NCI-H2171 treated with DMSO at 0.1 percent for 48 hours (cell line): Measurements from ENCODE around the gene TBC1D2B.
"Not testable (repeated sequence)": the region's sequence is repeated elsewhere in the genome, so short reads cannot be mapped to it uniquely, and the experiment has no call there.

ENCODE experiments used
- DNase-seq: peaks from one replicate; lab custom pipeline; 2025; lab: John Stamatoyannopoulos, UW

TBC1D2B gene

DNA sequence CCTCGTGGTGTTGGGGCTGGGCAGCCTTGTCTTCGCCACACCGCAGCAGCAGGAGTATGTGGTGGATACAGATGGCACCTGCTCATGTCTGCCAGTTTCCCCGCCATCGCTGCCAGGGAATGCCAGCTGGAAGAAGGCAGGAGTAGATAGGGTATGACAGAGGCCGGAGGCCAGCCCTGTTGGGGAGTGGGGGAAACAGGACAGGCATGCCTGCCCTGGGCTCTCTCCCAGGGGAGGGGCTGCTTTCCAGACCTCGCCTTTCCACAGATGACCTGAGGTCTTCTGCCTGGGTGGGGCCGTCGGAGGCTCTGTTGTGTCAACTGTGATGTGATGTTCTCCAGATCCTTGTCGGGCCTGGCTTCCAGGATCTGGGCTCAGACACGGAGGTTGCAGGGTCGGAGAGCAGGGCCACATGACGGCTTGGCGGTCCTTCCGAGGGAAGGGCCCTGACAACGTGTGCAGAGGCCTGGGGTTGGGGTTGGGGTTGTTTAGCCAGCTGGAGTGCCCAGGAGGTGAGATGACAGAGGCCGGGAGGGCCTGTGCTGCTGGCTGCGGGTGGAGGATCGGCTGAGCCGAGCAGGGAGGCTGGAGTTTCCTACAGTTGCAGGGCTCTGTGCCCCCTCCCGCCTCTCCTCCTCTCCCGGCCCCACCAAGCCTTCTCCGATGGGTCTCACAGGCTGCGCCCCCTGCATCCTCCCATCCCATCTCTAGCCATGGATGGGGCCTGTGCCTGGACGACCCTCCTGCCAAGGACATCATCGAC, 102.0 kb downstream of the TBC1D2B start:
- DNase-seq, result no peak

DNA sequence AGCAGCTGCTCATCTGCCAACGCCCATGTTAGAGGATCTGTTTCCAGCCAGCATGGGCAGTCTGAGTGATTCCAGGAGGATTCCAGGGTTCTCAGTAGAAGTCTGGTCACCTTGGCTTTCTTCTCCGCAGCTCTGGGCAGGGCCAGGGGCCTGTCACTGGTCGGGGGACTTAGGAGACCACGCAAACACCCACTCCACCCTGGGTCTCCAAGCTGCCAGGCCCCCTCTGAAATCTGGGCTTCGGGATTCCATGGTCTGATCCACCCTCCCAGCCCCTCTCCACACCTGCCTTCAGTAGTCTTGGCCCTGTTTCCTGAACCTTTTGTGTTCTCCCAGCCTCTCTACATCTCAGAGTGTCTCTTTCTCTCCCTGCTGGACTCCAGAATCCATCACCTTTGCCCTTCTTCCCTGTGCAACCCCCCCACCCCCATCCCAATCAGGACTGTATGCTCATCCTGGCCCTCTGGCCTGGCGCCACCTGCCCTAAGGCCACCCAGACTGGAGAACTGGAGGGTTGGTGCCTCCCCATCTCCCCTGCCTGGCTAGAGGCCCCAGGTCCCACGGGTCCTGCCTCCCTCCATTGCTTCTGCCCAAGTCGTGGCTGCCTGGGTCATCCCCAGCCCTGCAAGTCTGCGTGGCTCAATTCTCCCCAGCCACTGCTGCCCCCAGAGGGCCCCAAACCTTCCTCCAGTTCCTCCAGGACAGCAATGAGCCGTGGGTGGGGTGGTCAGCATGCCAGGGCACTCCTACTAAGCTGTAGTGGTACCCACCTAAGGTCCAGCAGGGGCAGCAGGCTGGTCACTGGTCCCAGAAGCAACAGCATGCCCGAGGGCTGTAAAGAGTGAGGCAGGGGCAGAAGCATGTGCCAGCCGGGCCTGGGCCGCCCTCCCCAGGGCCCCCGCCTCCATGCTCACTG, 102.8 kb downstream of the TBC1D2B start:
- DNase-seq, result no peak

DNA sequence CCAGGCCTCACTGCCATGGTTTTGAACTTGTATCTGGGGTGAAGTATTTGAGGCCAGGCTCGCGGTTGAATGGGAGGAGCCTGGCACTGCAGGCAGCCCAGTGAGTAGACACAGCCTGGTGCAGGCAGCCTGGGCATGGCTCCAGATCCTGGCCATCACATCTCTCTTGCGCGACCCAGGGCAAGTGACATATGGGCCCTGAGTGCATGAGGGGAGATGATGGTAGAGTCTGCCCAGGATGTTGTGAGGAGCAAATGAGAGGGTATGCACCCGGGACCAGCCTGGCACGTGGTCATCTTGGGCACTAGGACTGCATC, 103.5 kb downstream of the TBC1D2B start:
- no peak for DNase-seq

DNA sequence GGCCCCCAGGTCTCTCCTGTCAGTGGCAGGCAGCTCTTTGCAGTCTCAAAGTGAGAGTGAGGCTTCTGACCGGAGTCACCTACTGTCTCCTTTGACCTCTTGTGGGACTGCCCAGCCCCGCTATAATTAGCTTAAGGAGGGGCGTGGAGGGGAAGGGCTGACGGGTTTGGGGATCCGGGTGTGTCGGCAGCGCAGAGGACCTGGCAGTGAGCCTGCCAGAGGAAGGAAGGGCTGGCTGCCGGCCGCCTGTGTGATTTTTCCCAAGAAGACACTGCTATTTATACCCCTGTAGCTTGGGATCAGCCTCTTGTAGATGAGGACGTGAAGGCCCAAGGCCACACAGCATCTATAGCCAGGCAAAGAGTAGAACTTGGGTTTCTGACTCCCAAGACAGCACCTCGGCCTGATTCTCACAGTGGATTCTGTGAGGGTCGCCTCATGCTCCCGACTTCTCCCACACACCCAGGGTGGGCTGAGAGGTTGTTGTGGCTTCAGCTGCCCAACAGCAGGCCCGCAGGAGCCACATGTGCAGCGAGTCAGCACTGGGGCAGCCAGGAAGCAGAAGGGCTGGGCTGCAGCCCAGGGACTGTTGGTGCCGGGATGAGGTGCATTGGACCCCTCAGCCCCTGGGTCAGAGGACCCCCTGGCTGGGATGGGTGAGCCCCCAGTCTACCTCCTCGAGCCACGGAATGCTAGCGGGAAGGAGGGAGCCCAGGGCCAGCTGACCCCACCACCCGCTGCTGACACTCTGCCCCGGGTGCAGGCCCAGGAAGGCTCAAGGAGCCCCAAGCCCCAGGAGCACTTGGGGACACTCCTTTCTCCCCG, 104.0 kb downstream of the TBC1D2B start:
- DNase-seq, result not testable (repeated sequence)

DNA sequence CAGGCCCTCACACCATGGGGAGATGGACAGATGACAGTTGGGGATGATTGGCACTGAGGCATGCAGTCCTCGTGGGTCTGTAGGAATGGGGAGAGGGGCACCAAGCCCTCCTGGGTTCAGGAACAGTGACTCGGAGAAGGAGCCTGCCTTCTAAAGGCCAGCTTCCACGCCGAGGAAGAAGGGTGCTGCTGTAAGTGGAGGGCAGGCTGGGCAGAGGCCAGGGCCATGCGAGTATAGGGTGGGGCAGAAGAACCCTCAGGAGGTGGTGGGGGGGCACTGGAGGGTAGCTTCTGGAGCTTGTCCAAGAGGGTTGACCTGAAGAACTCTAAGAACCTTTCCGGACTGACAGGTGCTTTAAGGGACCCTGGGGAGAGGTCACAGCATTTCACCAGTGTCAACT, 104.8 kb downstream of the TBC1D2B start:
- DNase-seq, result not testable (repeated sequence)

DNA sequence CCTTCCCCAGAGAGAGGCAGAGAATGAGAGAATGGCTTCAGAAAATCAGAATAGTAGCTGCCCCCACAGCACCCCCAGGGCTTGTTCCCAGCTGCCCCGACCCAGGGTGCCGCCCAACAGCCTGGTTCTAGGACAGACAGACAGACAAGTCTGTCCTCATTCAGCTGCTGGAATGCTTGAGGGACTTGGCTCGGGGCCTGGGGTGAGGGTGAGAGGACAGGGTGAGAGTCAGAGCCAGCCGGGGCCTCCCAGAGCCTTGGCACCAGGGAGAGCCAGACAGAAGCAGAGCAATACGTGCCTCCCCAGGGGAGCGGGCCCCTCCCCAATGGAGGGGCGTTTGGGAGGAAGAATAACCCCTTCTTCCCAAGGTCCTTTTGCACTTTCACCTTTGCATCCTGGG, 105.6 kb downstream of the TBC1D2B start:
- DNase-seq, result not testable (repeated sequence)

DNA sequence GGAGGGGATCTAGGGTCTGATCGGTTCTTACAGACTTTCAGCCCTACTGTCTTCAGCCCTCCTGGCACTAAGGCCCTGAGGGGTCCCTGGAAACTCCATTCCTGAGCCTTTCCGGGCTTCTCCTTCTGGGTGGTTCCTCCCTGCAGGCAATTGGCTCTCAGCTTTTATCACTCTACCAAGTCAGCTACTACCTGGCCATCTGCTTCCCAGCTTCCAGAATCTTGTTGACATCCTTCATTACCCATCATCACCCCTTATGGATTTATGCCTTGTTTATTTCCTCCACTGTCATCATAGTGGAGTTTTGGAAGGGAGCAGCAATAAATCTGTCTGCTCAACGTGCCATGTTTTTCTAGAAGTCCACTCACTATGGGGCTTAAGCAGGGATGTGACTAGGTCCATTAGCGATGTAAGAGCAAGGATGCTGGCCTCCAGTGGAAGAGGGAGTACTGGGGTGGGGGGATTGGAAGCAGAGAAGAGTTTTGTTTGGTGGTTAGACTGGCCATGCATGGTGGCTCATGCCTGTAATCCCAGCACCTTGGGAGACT, 106.6 kb downstream of the TBC1D2B start:
- DNase-seq, result not testable (repeated sequence)

DNA sequence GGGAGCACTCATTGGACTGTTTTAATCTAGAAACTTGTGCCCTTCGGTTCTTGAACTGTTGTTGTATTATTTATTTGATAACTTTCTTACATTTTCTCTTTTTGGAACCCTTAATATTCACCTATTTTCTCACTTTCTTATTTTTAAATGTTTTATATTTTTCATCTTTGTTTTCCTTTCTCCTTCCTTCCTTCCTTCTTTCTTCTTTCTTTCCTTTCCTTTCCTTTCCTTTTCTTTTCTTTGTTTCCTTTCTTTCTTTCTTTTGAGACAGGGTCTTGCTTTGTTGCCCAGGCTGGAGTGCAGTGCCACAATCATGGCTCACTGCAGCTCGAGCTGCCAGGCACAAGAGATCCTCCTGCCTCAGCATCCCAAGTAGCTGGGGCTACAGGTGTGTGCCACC, 108.5 kb downstream of the TBC1D2B start:
- no peak for DNase-seq

DNA sequence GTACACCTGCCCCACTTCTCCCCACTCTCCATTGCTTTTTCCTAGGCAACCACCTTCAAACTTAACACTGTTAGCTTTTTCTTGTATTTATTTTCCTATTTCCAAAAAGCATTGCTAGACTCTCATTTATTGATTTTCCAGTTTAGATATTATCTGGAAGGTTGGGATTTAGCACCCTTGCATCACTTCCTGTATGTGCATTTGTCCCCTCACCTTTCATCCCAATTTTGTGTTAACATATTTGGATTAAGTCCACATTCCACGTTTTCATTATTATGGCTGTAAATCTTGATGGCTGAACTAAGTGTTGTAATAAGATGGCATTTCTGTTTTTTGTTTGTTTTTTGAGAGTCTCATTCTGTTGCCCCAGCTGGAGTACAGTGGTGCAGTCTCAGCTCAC, 109.7 kb downstream of the TBC1D2B start:
- no peak for DNase-seq

DNA sequence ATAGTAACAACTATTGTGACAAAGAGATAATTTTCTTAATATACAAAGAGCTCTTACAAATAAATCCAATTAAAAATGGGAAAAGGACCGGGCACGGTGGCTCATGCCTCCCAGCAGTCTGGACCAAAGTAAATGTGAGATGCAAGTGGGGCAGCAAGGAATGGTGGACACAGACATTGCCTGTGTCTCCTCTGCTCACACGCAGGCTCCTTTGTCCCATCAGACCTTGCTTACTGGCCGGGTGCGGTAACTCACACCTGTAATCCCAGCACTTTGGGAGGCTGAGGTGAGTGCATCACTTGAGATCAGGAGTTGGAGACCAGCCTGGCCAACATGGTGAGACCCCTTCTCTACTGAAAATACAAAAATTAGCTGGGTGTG, 110.3 kb downstream of the TBC1D2B start:
- not testable (repeated sequence) for DNase-seq

DNA sequence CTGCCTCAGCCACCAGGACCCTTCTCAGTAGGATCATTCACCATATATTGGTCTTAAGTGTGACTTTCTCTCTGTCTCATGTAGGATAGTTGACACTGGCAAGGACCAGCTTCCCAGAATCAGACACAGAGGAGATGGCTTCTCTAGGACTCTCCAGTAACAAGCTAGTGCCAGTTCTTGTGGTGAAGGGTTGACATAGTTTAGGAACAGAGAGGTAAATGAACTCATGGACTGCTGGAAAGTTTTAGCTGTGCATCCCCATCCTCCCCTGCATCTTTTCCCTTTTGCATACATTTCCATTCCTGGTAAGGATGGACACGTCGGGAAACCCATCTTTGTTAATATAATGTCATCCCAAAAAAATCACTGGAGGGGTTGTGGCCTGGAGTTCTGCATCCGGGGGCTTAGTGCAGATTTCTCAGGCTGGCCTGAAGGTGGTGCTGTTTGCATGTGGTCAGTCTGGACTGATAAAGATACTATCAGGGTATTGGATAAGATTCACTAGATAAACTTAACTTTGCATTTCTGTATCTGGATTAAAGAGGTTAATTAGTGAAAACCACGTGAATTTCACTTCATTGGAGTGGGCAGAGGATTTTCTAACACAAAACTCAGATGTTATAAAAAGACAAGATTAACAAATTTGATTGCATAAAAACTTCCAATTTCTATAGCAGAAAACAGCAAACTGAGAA, 110.8 kb downstream of the TBC1D2B start:
- peak; percentile 44 for DNase-seq

DNA sequence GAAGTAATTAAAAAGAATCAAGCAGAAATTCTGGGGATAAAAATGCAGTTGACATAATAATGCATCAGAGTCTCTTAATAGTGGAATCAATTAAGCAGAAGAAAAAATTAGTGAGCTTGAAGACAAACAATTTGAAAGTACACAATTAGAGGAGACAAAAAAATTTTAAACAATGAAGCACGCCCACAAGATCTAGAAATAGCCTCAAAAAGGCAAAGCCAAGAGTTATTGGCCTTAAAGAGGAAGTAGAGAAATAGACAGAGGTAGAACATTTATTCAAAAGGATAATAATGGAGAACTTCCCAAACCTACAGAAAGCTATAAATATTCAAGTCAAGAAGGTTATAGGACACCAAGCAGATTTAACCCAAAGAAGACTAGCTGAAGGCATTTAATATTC, 113.3 kb downstream of the TBC1D2B start:
- DNase-seq, result no peak

DNA sequence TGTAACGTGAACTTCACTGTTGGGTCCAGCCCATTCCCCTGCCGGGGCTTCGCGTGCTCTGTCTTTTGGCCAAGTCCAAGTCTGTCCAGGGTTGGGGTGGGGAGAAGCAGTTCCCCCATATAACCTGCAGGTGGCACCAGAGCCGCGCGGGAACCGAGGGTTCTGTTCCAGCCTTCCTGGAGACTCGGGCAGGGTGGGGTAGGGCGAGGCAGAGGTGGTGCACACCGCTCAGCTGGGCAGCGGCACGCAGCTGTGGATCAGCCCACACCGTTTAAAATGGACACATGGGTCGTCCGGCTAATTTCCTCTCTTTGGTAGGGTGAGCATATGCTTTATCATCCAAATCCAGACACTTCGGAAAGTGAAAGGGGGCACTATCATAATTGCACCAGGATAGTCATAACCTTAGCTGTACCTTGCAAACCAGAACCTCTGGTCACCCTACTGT, 118.1 kb downstream of the TBC1D2B start:
- peak; percentile 52 for DNase-seq

DNA sequence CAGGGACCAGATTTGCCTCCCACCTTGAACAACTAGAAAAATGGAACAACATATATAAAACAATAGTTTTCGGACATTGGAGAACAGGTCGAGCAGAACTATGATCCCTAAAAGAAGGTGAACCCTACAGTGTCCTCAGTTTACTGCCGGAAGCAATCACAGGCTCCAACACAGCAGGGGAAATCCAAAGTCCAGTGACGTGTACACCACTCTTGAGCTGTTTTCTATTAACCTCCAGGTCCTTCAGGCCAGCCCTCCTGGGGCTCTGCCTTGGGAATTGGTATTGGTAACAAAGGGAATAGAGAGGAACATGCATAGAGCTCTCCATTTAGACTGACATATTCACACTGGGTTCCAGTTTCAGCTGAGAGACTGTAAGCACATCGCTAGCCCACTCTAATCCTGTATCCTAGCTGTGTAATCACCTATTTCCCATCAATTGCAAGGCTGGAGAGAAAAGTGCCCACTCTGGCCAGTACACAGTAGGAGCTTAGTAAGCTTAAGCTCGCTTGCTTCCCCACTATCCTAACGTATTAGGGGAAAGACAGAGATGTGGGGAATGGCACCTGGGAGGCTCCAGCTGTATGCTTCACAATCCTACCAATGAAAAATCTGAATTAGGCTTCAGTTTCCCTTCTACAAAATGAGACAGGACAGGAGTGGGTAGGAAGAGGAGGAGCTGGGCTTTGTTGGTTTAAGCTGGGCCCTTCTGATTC, 118.6 kb downstream of the TBC1D2B start:
- DNase-seq, result not testable (repeated sequence)

DNA sequence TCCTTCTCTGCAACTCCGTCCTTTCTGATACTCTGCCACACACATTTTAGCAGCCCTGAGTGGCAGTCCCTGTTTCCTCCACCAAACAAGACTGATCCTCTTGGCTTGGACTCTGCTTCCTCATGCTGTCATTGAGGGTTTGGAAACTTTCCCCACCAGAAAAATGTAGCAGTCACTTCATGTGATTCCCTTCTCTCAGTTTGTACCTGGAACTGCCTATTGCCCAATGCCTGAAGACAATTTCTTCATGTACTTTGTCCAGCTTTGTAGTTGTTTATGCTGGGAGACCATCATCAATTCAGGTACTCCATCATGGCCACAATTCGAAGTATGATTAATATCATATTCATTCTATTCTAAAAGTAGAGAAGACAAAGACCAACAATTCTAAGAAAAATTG, 119.5 kb downstream of the TBC1D2B start:
- not testable (repeated sequence) for DNase-seq

DNA sequence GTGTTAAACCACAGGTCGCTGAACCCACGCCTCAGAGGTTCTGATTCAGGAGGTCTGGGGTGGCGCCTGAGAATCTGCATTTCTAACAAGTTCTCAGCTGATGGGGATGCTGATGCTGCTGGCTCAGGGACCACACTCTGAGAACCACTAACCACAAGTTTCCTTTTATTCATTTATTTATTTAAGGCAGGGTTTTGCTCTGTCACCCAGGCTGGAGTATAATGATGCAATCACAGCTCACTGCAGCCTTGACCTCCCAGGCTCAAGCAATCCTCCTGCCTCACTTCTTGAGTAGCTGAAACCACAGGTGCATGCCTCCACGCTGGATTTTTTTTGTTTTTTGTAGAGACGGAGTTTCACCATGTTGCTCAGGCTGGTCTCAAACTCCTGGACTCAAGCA, 123.6 kb downstream of the TBC1D2B start:
- DNase-seq, result not testable (repeated sequence)

DNA sequence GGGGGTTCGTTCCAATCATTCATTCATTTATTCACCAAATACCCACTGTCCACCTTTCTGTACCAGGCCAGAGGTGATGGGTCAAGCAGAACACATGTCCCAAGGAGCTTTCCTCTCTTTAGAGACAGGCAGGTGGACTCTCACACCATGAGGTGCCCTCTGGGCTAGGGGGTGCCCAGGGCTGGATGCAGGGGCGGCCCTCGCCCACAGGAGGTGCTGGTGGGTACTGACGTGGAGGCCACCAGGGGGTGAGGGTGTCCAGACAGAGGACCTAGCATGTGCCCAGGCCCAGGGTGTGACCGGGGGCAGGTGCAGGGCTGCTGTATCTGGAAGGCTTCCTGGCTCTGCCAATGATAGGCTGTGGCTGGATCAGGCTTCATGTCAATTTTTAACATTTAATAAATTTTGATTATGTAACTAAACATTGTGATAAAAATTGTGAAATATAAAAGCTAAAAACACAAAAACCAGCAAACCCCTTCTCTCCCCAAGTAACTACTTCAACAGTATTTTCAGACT, 124.5 kb downstream of the TBC1D2B start:
- not testable (repeated sequence) for DNase-seq

DNA sequence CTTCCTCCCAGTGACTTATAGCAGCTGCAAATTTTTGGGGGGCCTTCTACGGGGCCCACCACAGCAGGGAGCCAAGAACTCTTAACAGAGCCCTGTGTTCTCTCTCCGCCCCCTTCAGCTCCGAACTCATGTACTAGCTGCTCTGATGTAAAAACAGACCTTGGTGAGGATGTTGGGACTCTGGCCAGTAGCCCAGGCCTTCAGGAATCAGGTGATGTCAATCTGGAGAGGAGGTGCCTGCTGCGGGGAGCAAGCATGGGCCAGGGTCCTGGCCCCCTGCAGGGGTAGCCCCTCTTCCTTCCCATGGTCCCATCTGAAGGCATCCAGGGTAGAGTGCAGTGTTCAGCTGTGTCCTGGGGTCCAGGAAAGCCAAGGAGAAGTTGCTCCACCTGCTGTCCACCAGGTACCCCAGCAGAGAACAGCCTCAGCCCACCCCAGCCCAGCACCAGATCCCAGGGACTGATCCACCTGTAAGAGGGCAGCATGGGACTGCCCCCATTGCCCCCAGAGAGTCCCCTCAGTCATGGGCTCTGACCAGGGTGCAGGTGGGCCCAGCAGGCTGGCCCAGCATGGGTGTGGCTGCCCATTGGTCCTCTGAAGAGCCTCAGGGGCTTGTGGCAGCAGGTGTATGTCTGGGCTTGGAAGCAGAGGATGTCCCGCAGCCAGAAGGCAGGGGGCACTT, 126.3 kb downstream of the TBC1D2B start:
- not testable (repeated sequence) for DNase-seq

DNA sequence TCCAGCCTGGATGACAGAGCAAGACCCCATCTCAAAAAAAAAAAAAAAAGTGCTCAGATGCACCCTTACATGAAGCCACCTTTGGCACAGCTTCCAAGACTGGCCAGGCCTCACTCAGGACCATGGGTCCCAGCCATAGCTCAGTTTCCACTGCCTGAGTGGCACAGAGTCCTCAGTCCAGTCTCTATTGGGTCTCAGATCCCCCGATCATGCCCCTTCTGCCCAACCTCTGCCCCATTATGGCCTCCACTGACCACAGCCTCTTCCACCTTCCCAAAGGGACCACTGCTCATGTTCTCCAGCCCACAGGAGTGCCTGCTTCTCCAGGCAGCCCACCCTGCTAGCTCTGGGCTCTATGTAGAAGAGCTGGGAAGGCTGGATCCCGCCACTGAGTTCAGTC, 127.0 kb downstream of the TBC1D2B start:
- not testable (repeated sequence) for DNase-seq

DNA sequence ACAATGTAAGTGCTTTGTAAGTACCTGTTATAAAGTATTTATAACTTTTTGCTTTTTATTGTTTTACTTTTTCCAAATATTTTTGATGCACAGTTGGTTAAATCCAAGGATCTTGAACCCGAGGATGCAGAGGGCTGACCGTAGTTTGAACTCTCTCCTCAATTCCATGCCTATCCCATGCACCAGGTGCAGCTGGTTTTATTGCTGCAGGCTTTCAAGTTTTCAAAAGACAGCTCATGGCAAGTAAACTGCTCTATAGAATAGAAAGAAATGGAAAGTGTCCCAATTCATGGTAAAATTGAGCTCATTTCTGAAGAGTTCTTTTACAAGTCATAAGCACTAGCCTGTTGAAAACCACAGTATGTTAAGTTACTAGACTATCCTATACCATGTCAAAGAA, 131.9 kb downstream of the TBC1D2B start:
- DNase-seq, result no peak
